ENCODE data around the gene FAM98B.

Gene FAM98B

GRCh38 chr15:38516626-38517025 is 62.7 kb downstream of the FAM98B start (continued):
- TF ChIP-seq ZNF341 (tag by site-specific recombination; IDR thresholded peaks at IDR 0.05; ENCODE audit: low read depth): no peak

DNA sequence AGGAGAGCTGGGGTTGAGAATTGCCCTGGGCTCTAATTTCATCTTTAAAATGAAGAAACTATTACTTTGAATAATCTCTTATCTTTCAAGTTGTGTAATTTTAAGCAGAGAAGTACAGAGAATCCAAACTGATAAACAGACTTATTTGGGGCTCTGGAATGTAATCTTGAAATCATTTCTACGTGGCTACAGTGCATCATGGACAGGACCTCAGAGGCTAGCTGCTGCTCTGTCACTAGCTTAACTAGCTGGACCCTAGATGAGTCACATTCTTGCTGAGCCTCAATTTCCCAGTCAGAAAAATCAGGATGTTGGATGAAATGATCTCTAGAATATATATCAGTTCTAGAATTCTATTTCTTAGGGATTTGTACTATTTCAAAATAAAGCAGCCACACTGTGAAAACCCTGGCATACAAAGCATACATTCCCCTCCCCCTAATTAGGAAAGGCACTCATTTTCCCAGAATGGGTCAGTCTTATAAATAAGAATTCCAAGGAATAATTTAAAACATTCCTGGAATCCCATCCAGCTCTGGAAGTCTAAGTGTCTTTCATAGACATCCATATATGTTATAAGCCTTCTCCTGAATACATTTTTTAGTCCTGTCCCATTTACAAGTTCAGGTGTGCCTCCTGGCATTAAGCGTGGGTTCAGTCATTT is 63.5 kb downstream of the FAM98B start:
- CTCF ChIA-PET: interaction anchor here (1.2 to 1.3 kb wide), 3 partner anchors 47 to 182 kb away, joined by 4 read pairs; partner anchors contain the start of gene RASGRP1

GRCh38 chr15:38518084-38518483 is 64.2 kb downstream of the FAM98B start:
- CTCF ChIA-PET: interaction anchor here (0.7 kb wide), 1 partner anchor 173 kb away, joined by 3 read pairs; no protein-coding TSS in a partner anchor
- POLR2A ChIA-PET: no interaction called here
- no peak overlapping the region for H3K4me3 ChIP-seq (ENCODE audit: low read depth, low read length)
- no peaks in the 10 kb centered on the region for H3K36me3 ChIP-seq (ENCODE audit: control insufficient read depth in 2 of 2, insufficient read depth in 1 of 2, low read length in 2 of 2)
- no peaks in the 10 kb centered on the region for H3K4me1 ChIP-seq (ENCODE audit: control insufficient read depth, insufficient read depth, low read length)
- H3K27ac ChIP-seq (ENCODE audit: extremely low read depth, low read depth, low read length): no peak overlapping the region
- no peaks in the 10 kb centered on the region for H3K9me3 ChIP-seq (ENCODE audit: control insufficient read depth, insufficient read depth, low read depth, low read length)
- TF ChIP-seq PRDM6 (tag by site-specific recombination; IDR thresholded peaks at IDR 0.05) (no peak), ZNF792 (tag by site-specific recombination; IDR thresholded peaks at IDR 0.05) (no peak), ZNF658 (tag by site-specific recombination; IDR thresholded peaks at IDR 0.05) (no peak), KLF10 (tag by site-specific recombination; IDR thresholded peaks at IDR 0.05) (no peak), ZXDB (tag by site-specific recombination; IDR thresholded peaks at IDR 0.05) (no peak), ZNF324 (tag by site-specific recombination; IDR thresholded peaks at IDR 0.05) (no peak), IKZF3 (tag by site-specific recombination; IDR thresholded peaks at IDR 0.05) (no peak), ZNF133 (tag by site-specific recombination; IDR thresholded peaks at IDR 0.05) (no peak), ZNF391 (tag by site-specific recombination; IDR thresholded peaks at IDR 0.05; ENCODE audit: borderline replicate concordance, low read depth) (no peak), ZNF843 (tag by site-specific recombination; IDR thresholded peaks at IDR 0.05) (no peak), ZIC2 (tag by site-specific recombination; IDR thresholded peaks at IDR 0.05) (no peak), ZBTB11 (tag by site-specific recombination; conservative IDR thresholded peaks at IDR 0.05; ENCODE audit: low read depth) (no peak), ZNF223 (tag by site-specific recombination; IDR thresholded peaks at IDR 0.05) (no peak), ZNF112 (tag by site-specific recombination; IDR thresholded peaks at IDR 0.05) (no peak)

More for the DNA sequence above, 63.5 kb downstream of the FAM98B start:
- Histone ChIP-seq H3K27ac (ENCODE audit: extremely low read depth, low read depth, low read length) (no peak overlapping the region), H3K9me3 (ENCODE audit: control insufficient read depth, insufficient read depth, low read depth, low read length) (no peaks in the 10 kb centered on the region), H3K4me1 (ENCODE audit: control insufficient read depth, insufficient read depth, low read length) (no peaks in the 10 kb centered on the region), H3K4me3 (ENCODE audit: low read depth, low read length) (no peak overlapping the region), H3K36me3 (ENCODE audit: control insufficient read depth in 2 of 2, insufficient read depth in 1 of 2, low read length in 2 of 2) (no peaks in the 10 kb centered on the region)
- POLR2A ChIA-PET: no interaction called here
- no peak for TF ChIP-seq AEBP2 (tag by site-specific recombination; IDR thresholded peaks at IDR 0.05; ENCODE audit: borderline replicate concordance)
- no peak for TF ChIP-seq ZNF24 (tag by site-specific recombination; IDR thresholded peaks at IDR 0.05)
- TF ChIP-seq ZNF114 (tag by site-specific recombination; IDR thresholded peaks at IDR 0.05): no peak
- no peak for TF ChIP-seq ZNF394 (tag by site-specific recombination; IDR thresholded peaks at IDR 0.05; ENCODE audit: borderline replicate concordance)
- TF ChIP-seq GLIS1 (tag by site-specific recombination; IDR thresholded peaks at IDR 0.05): no peak
- no peak for TF ChIP-seq ZNF311 (tag by site-specific recombination; IDR thresholded peaks at IDR 0.05; ENCODE audit: borderline replicate concordance)
- TF ChIP-seq, protein P1, sequence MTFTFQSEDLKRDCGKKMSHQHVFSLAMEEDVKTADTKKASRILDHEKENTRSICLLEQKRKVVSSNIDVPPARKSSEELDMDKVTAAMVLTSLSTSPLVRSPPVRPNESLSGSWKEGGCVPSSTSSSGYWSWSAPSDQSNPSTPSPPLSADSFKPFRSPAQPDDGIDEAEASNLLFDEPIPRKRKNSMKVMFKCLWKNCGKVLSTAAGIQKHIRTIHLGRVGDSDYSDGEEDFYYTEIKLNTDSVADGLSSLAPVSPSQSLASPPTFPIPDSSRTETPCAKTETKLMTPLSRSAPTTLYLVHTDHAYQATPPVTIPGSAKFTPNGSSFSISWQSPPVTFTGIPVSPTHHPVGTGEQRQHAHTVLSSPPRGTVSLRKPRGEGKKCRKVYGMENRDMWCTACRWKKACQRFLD (tag by site-specific recombination; IDR thresholded peaks at IDR 0.05): no peak
- TF ChIP-seq SCRT2 (tag by site-specific recombination; IDR thresholded peaks at IDR 0.05): no peak
- TF ChIP-seq ZNF404 (tag by site-specific recombination; IDR thresholded peaks at IDR 0.05): no peak
- TF ChIP-seq, protein P2, sequence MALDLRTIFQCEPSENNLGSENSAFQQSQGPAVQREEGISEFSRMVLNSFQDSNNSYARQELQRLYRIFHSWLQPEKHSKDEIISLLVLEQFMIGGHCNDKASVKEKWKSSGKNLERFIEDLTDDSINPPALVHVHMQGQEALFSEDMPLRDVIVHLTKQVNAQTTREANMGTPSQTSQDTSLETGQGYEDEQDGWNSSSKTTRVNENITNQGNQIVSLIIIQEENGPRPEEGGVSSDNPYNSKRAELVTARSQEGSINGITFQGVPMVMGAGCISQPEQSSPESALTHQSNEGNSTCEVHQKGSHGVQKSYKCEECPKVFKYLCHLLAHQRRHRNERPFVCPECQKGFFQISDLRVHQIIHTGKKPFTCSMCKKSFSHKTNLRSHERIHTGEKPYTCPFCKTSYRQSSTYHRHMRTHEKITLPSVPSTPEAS (tag by site-specific recombination; IDR thresholded peaks at IDR 0.05): no peak
- no peak for TF ChIP-seq ZNF416 (tag by site-specific recombination; IDR thresholded peaks at IDR 0.05)
- no peak for TF ChIP-seq ZNF529 (tag by site-specific recombination; IDR thresholded peaks at IDR 0.05; ENCODE audit: insufficient replicate concordance)
- TF ChIP-seq ZNF324 (tag by site-specific recombination; IDR thresholded peaks at IDR 0.05): no peak
